ENCODE results near the gene THOC1. TPM values are rescaled to one million over a fixed set of nuclear protein-coding genes. Genes with fewer than 3 reads are reported as not detected.

Gene THOC1
- total RNA-seq, 1 donor from 2014 or later, result 59.5 TPM

GRCh38 chr18:199768-200167 lies 68.1 kb downstream of the THOC1 start:
- Histone ChIP-seq H3K9ac (ENCODE audit: low read depth in 1 of 3, low read length in 3 of 3) (no peak overlapping the region), H3K4me1 (ENCODE audit: control insufficient read depth in 3 of 3, insufficient read depth in 3 of 3, low read length in 3 of 3) (no peaks in the 10 kb centered on the region), H3K4me3 (ENCODE audit: low read length in 3 of 3) (no peak overlapping the region), H3K36me3 (ENCODE audit: control insufficient read depth in 3 of 3, insufficient read depth in 3 of 3, low read length in 3 of 3) (peaks cover 20 to 46% (median 44%) of the 10 kb centered on the region in 3 donors), H3K27ac (ENCODE audit: low read depth, low read length) (no peak overlapping the region), H3K27me3 (ENCODE audit: control insufficient read depth in 3 of 3, insufficient read depth in 3 of 3, low read length in 3 of 3) (no peaks in the 10 kb centered on the region), H3K9me3 (ENCODE audit: control insufficient read depth in 3 of 3, low read length in 3 of 3) (no peaks in the 10 kb centered on the region)

GRCh38 chr18:199214-199613 lies 68.6 kb downstream of the THOC1 start:
- Histone ChIP-seq H3K4me1 (ENCODE audit: control insufficient read depth in 3 of 3, insufficient read depth in 3 of 3, low read length in 3 of 3) (no peaks in the 10 kb centered on the region), H3K4me3 (ENCODE audit: low read length in 3 of 3) (no peak overlapping the region), H3K9me3 (ENCODE audit: control insufficient read depth in 3 of 3, low read length in 3 of 3) (no peaks in the 10 kb centered on the region), H3K36me3 (ENCODE audit: control insufficient read depth in 3 of 3, insufficient read depth in 3 of 3, low read length in 3 of 3) (peaks cover 16 to 41% (median 40%) of the 10 kb centered on the region in 3 donors), H3K27me3 (ENCODE audit: control insufficient read depth in 3 of 3, insufficient read depth in 3 of 3, low read length in 3 of 3) (no peaks in the 10 kb centered on the region), H3K9ac (ENCODE audit: low read depth in 1 of 3, low read length in 3 of 3) (no peak overlapping the region), H3K27ac (ENCODE audit: low read depth, low read length) (no peak overlapping the region)

- Histone ChIP-seq H3K4me3 (ENCODE audit: low read length in 3 of 3) (no peak overlapping the region), H3K36me3 (ENCODE audit: control insufficient read depth in 3 of 3, insufficient read depth in 3 of 3, low read length in 3 of 3) (peaks cover 4 to 30% (median 28%) of the 10 kb centered on the region in 3 donors), H3K4me1 (ENCODE audit: control insufficient read depth in 3 of 3, insufficient read depth in 3 of 3, low read length in 3 of 3) (peaks cover 0 to 2% (median 0%) of the 10 kb centered on the region in 3 donors), H3K27ac (ENCODE audit: low read depth, low read length) (no peak overlapping the region), H3K9ac (ENCODE audit: low read depth in 1 of 3, low read length in 3 of 3) (no peak overlapping the region), H3K9me3 (ENCODE audit: control insufficient read depth in 3 of 3, low read length in 3 of 3) (no peaks in the 10 kb centered on the region), H3K27me3 (ENCODE audit: control insufficient read depth in 3 of 3, insufficient read depth in 3 of 3, low read length in 3 of 3) (no peaks in the 10 kb centered on the region)
Measured at GRCh38 chr18:195651-196050, 72.2 kb downstream of the THOC1 start.

- Histone ChIP-seq H3K27me3 (ENCODE audit: control insufficient read depth in 3 of 3, insufficient read depth in 3 of 3, low read length in 3 of 3) (no peaks in the 10 kb centered on the region), H3K27ac (ENCODE audit: low read depth, low read length) (no peak overlapping the region), H3K9me3 (ENCODE audit: control insufficient read depth in 3 of 3, low read length in 3 of 3) (no peaks in the 10 kb centered on the region), H3K9ac (ENCODE audit: low read depth in 1 of 3, low read length in 3 of 3) (no peak overlapping the region), H3K4me3 (ENCODE audit: low read length in 3 of 3) (no peak overlapping the region), H3K4me1 (ENCODE audit: control insufficient read depth in 3 of 3, insufficient read depth in 3 of 3, low read length in 3 of 3) (peaks cover 0 to 2% (median 0%) of the 10 kb centered on the region in 3 donors), H3K36me3 (ENCODE audit: control insufficient read depth in 3 of 3, insufficient read depth in 3 of 3, low read length in 3 of 3) (peaks cover 4 to 15% (median 8%) of the 10 kb centered on the region in 3 donors)
Measured at GRCh38 chr18:192801-193200, 75.0 kb downstream of the THOC1 start.

DNA sequence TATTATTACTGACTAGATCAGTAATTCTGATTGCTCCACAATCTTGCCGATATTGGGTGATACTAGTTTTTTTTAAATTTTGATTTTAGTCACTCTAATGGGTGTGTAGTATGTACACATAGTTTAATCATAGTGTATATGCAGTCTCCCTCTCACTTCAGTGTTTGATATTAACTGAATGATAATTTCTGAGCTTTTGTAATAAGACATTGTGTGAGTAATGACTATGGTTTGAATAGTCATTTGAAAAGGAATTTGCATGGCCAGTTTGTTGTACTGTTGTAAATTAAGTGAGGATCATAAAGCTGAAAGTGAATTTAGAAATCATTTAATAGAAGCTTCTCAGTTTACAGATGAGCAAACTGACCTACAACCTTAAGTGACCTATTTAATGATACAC lies 76.1 kb downstream of the THOC1 start:
- Histone ChIP-seq H3K27ac (ENCODE audit: low read depth, low read length) (no peak overlapping the region), H3K4me1 (ENCODE audit: control insufficient read depth in 3 of 3, insufficient read depth in 3 of 3, low read length in 3 of 3) (peaks cover 0 to 2% (median 0%) of the 10 kb centered on the region in 3 donors), H3K27me3 (ENCODE audit: control insufficient read depth in 3 of 3, insufficient read depth in 3 of 3, low read length in 3 of 3) (no peaks in the 10 kb centered on the region), H3K9ac (ENCODE audit: low read depth in 1 of 3, low read length in 3 of 3) (no peak overlapping the region), H3K4me3 (ENCODE audit: low read length in 3 of 3) (no peak overlapping the region), H3K36me3 (ENCODE audit: control insufficient read depth in 3 of 3, insufficient read depth in 3 of 3, low read length in 3 of 3) (peaks cover 0 to 8% (median 3%) of the 10 kb centered on the region in 3 donors), H3K9me3 (ENCODE audit: control insufficient read depth in 3 of 3, low read length in 3 of 3) (no peaks in the 10 kb centered on the region)

GRCh38 chr18:189254-189653 lies 78.6 kb downstream of the THOC1 start:
- H3K36me3 ChIP-seq (ENCODE audit: control insufficient read depth in 3 of 3, insufficient read depth in 3 of 3, low read length in 3 of 3), result peaks cover 0 to 6% (median 0%) of the 10 kb centered on the region in 3 donors
- no peaks in the 10 kb centered on the region for H3K27me3 ChIP-seq (ENCODE audit: control insufficient read depth in 3 of 3, insufficient read depth in 3 of 3, low read length in 3 of 3)
- H3K4me1 ChIP-seq (ENCODE audit: control insufficient read depth in 3 of 3, insufficient read depth in 3 of 3, low read length in 3 of 3), result peaks cover 0 to 2% (median 0%) of the 10 kb centered on the region in 3 donors
- H3K4me3 ChIP-seq (ENCODE audit: low read length in 3 of 3), result no peak overlapping the region
- H3K9ac ChIP-seq (ENCODE audit: low read depth in 1 of 3, low read length in 3 of 3), result no peak overlapping the region
- H3K9me3 ChIP-seq (ENCODE audit: control insufficient read depth in 3 of 3, low read length in 3 of 3), result no peaks in the 10 kb centered on the region
- no peak overlapping the region for H3K27ac ChIP-seq (ENCODE audit: low read depth, low read length)

DNA sequence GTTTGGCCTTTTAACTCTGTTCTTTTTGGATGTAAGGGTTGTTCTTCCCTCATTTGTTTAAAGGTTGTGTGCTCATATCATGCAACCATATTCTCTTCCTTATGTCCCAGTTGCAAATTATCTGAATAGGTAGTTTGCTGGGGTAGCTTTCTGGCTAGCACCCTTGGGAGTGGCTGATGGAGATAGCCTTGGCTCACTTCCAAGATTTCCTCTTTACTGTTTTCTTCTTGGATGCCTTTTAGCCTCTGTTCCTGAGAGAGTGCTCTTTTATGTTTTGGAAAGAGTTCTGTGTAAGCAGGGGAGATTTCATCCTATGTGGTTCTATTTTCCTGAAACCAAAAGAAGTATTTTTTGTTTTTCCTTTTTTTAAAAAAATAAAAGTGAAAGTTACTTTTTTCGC lies 84.1 kb downstream of the THOC1 start:
- Histone ChIP-seq H3K4me1 (ENCODE audit: control insufficient read depth in 3 of 3, insufficient read depth in 3 of 3, low read length in 3 of 3) (no peaks in the 10 kb centered on the region), H3K9me3 (ENCODE audit: control insufficient read depth in 3 of 3, low read length in 3 of 3) (no peaks in the 10 kb centered on the region), H3K9ac (ENCODE audit: low read depth in 1 of 3, low read length in 3 of 3) (no peak overlapping the region), H3K27ac (ENCODE audit: low read depth, low read length) (no peak overlapping the region), H3K36me3 (ENCODE audit: control insufficient read depth in 3 of 3, insufficient read depth in 3 of 3, low read length in 3 of 3) (peaks cover 8 to 25% (median 10%) of the 10 kb centered on the region in 3 donors), H3K27me3 (ENCODE audit: control insufficient read depth in 3 of 3, insufficient read depth in 3 of 3, low read length in 3 of 3) (no peaks in the 10 kb centered on the region), H3K4me3 (ENCODE audit: low read length in 3 of 3) (no peak overlapping the region)

GRCh38 chr18:181711-182110 lies 86.1 kb downstream of the THOC1 start:
- no peak overlapping the region for H3K4me3 ChIP-seq (ENCODE audit: low read length in 3 of 3)
- H3K9me3 ChIP-seq (ENCODE audit: control insufficient read depth in 3 of 3, low read length in 3 of 3), result no peaks in the 10 kb centered on the region
- peaks cover 8 to 25% (median 10%) of the 10 kb centered on the region in 3 donors for H3K36me3 ChIP-seq (ENCODE audit: control insufficient read depth in 3 of 3, insufficient read depth in 3 of 3, low read length in 3 of 3)
- H3K27me3 ChIP-seq (ENCODE audit: control insufficient read depth in 3 of 3, insufficient read depth in 3 of 3, low read length in 3 of 3), result no peaks in the 10 kb centered on the region
- H3K4me1 ChIP-seq (ENCODE audit: control insufficient read depth in 3 of 3, insufficient read depth in 3 of 3, low read length in 3 of 3), result no peaks in the 10 kb centered on the region
- no peak overlapping the region for H3K9ac ChIP-seq (ENCODE audit: low read depth in 1 of 3, low read length in 3 of 3)
- no peak overlapping the region for H3K27ac ChIP-seq (ENCODE audit: low read depth, low read length)

DNA sequence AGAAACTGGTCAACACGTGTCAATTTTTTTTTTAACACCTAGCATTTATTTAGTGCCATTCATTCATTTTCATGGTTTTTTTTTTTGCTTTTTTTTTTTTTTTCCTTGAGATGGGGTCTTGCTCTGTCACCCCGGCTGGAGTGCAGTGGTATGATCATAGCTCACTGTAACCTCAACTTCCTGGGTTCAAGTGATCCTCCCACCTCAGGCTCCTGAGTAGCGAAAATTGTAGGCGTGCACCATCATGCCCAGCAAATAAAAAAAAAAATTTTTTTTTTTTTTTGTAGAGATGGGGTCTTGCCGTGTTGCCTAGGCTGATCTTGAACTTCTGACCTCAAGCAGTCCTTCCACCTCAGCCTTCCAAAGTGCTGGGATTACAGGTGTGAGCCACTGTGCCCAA lies 88.3 kb downstream of the THOC1 start:
- Histone ChIP-seq H3K36me3 (ENCODE audit: control insufficient read depth in 3 of 3, insufficient read depth in 3 of 3, low read length in 3 of 3) (peaks cover 8 to 19% (median 10%) of the 10 kb centered on the region in 3 donors), H3K4me3 (ENCODE audit: low read length in 3 of 3) (no peak overlapping the region), H3K9me3 (ENCODE audit: control insufficient read depth in 3 of 3, low read length in 3 of 3) (no peaks in the 10 kb centered on the region), H3K27ac (ENCODE audit: low read depth, low read length) (no peak overlapping the region), H3K4me1 (ENCODE audit: control insufficient read depth in 3 of 3, insufficient read depth in 3 of 3, low read length in 3 of 3) (no peaks in the 10 kb centered on the region), H3K27me3 (ENCODE audit: control insufficient read depth in 3 of 3, insufficient read depth in 3 of 3, low read length in 3 of 3) (no peaks in the 10 kb centered on the region), H3K9ac (ENCODE audit: low read depth in 1 of 3, low read length in 3 of 3) (no peak overlapping the region)

DNA sequence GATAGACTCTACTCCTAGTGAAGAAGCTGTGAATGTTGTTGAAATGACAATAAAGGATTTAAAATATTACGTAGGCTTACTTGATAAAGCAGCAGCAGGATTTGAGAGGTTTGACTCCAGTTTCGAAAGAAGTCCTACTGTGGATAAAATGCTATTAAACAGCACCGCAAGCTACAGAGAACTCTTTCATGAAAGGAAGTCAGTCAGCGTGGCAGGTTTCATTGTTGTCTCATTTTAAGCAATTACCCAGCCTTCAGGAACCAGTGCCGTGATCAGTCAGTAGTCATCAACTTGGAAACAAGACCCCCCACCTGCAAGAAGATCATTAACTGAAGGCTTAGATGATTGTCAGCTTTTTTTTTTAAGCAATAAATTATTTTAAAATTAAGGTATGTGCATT lies 95.5 kb downstream of the THOC1 start:
- no peaks in the 10 kb centered on the region for H3K27me3 ChIP-seq (ENCODE audit: control insufficient read depth in 3 of 3, insufficient read depth in 3 of 3, low read length in 3 of 3)
- no peak overlapping the region for H3K4me3 ChIP-seq (ENCODE audit: low read length in 3 of 3)
- no peak overlapping the region for H3K9ac ChIP-seq (ENCODE audit: low read depth in 1 of 3, low read length in 3 of 3)
- no peaks in the 10 kb centered on the region for H3K4me1 ChIP-seq (ENCODE audit: control insufficient read depth in 3 of 3, insufficient read depth in 3 of 3, low read length in 3 of 3)
- no peak overlapping the region for H3K27ac ChIP-seq (ENCODE audit: low read depth, low read length)
- peaks cover 3 to 27% (median 9%) of the 10 kb centered on the region in 3 donors for H3K36me3 ChIP-seq (ENCODE audit: control insufficient read depth in 3 of 3, insufficient read depth in 3 of 3, low read length in 3 of 3)
- H3K9me3 ChIP-seq (ENCODE audit: control insufficient read depth in 3 of 3, low read length in 3 of 3), result no peaks in the 10 kb centered on the region

Measured in skeletal muscle tissue (tissue), 4 donors.